Activated CD8-positive, alpha-beta memory T cell treated with anti-CD3 and anti-CD28 coated beads, Interleukin-2, amount 10 ng/mL, durations not matched to agents 7 days and 5 days (primary cell): Measurements from ENCODE around the gene CAPN13. TPM values are rescaled to one million over a fixed set of nuclear protein-coding genes. Genes with fewer than 3 reads are reported as not detected.
A peak's percentile ranks its signal among the peaks of the same experiment; 100 is the strongest.

Experiments used
- ATAC-seq: fragments of 150-1000 bp; cut with Tn5 transposase; one replicate; pipeline ENCODE4 v1.10.0; 2021; ENCODE audit warnings: moderate library complexity
- CTCF ChIA-PET: fragments of 350-600 bp; sonication (Branson Sonifier 250); formaldehyde crosslinking; loops from one replicate; lab custom pipeline; 2021; ENCODE audit warnings: antibody characterized with exemption; lab: Charles Lee
- DNase-seq: peaks from one replicate; pipeline ENCODE4 v3.0.0-alpha.2; 2020
- H3K27ac Mint-ChIP-seq: one replicate; pipeline ENCODE4 v1.8.0; 2021; ENCODE audit warnings: mild to moderate bottlenecking, mixed read lengths
- H3K27me3 Mint-ChIP-seq: one replicate; pipeline ENCODE4 v1.8.0; 2021; ENCODE audit warnings: mixed read lengths
- H3K36me3 Mint-ChIP-seq: one replicate; pipeline ENCODE4 v1.8.0; 2021; ENCODE audit warnings: mild to moderate bottlenecking, mixed read lengths
- H3K4me1 Mint-ChIP-seq: one replicate; pipeline ENCODE4 v1.8.0; 2021; ENCODE audit warnings: mixed read lengths
- H3K4me3 Mint-ChIP-seq: one replicate; pipeline ENCODE4 v1.8.0; 2021; ENCODE audit warnings: mild to moderate bottlenecking, moderate library complexity, mixed read lengths
- H3K9me3 Mint-ChIP-seq: one replicate; pipeline ENCODE4 v1.8.0; 2022; ENCODE audit warnings: low read depth, mixed read lengths
- total RNA-seq, 2 experiments: library from RNA; stranded (reverse); gene quantifications; one replicate each; pipeline ENCODE4 v1.2.3, GENCODE V29; 2021

The CAPN13 gene
- total RNA-seq, 2 experiments from 2014 or later = not detected

- H3K4me3 Mint-ChIP-seq = no peak overlapping the region
- ATAC-seq (no peak), DNase-seq (no peak)
- CTCF ChIA-PET = no interaction called here
- H3K27ac Mint-ChIP-seq = no peak overlapping the region
- no peaks in the 10 kb centered on the region for H3K9me3 Mint-ChIP-seq
- no peaks in the 10 kb centered on the region for H3K36me3 Mint-ChIP-seq
- H3K4me1 Mint-ChIP-seq = peaks cover 7% of the 10 kb centered on the region
- peaks cover 2% of the 10 kb centered on the region for H3K27me3 Mint-ChIP-seq
Measured at GRCh38 chr2:30801821-30802455, 5.3 kb downstream of the CAPN13 start.

- CTCF ChIA-PET = no interaction called here
- ATAC-seq (no peak), DNase-seq (no peak)
- no peaks in the 10 kb centered on the region for H3K9me3 Mint-ChIP-seq
- peaks cover 7% of the 10 kb centered on the region for H3K4me1 Mint-ChIP-seq
- no peak overlapping the region for H3K4me3 Mint-ChIP-seq
- no peak overlapping the region for H3K27ac Mint-ChIP-seq
- peaks cover 5% of the 10 kb centered on the region for H3K27me3 Mint-ChIP-seq
- H3K36me3 Mint-ChIP-seq = no peaks in the 10 kb centered on the region
Measured at GRCh38 chr2:30800159-30800558, 7.1 kb downstream of the CAPN13 start.

GRCh38 chr2:30799366-30799765 is 7.9 kb downstream of the CAPN13 start:
- H3K36me3 Mint-ChIP-seq = no peaks in the 10 kb centered on the region
- no peaks in the 10 kb centered on the region for H3K9me3 Mint-ChIP-seq
- DNase-seq (no peak), ATAC-seq (no peak)
- H3K4me1 Mint-ChIP-seq = peaks cover 7% of the 10 kb centered on the region
- CTCF ChIA-PET = no interaction called here
- H3K27me3 Mint-ChIP-seq = peaks cover 11% of the 10 kb centered on the region
- H3K27ac Mint-ChIP-seq = no peak overlapping the region
- H3K4me3 Mint-ChIP-seq = no peak overlapping the region

- Mint-ChIP-seq H3K36me3 (no peaks in the 10 kb centered on the region), H3K4me3 (no peak overlapping the region), H3K27ac (no peak overlapping the region), H3K9me3 (no peaks in the 10 kb centered on the region), H3K27me3 (peaks cover 20% of the 10 kb centered on the region), H3K4me1 (peaks cover 7% of the 10 kb centered on the region)
- ATAC-seq (no peak), DNase-seq (no peak)
- CTCF ChIA-PET = no interaction called here
Measured at GRCh38 chr2:30798536-30798991, 8.7 kb downstream of the CAPN13 start.

GRCh38 chr2:30797381-30798015 is 9.7 kb downstream of the CAPN13 start:
- H3K27ac Mint-ChIP-seq = no peak overlapping the region
- H3K27me3 Mint-ChIP-seq = peaks cover 27% of the 10 kb centered on the region

GRCh38 chr2:30796699-30797098 is 10.5 kb downstream of the CAPN13 start:
- no peaks in the 10 kb centered on the region for H3K9me3 Mint-ChIP-seq
- ATAC-seq (no peak), DNase-seq (no peak)
- no peak overlapping the region for H3K4me3 Mint-ChIP-seq
- CTCF ChIA-PET = interaction anchor here (1.5 kb wide), 1 partner anchor 86 kb away, joined by 3 read pairs; no protein-coding TSS in a partner anchor
- H3K27ac Mint-ChIP-seq = no peak overlapping the region
- H3K27me3 Mint-ChIP-seq = peaks cover 35% of the 10 kb centered on the region
- peaks cover 7% of the 10 kb centered on the region for H3K4me1 Mint-ChIP-seq
- no peaks in the 10 kb centered on the region for H3K36me3 Mint-ChIP-seq

More at GRCh38 chr2:30797381-30798015, 9.7 kb downstream of the CAPN13 start:
- no peak overlapping the region for H3K4me3 Mint-ChIP-seq
- no peak for DNase-seq
- peaks cover 7% of the 10 kb centered on the region for H3K4me1 Mint-ChIP-seq
- no peak for ATAC-seq
- CTCF ChIA-PET = interaction anchor here (1.5 kb wide), 1 partner anchor 86 kb away, joined by 3 read pairs; no protein-coding TSS in a partner anchor
- no peaks in the 10 kb centered on the region for H3K36me3 Mint-ChIP-seq
- H3K9me3 Mint-ChIP-seq = no peaks in the 10 kb centered on the region

GRCh38 chr2:30792521-30792920 is 14.7 kb downstream of the CAPN13 start:
- Mint-ChIP-seq H3K4me1 (no peaks in the 10 kb centered on the region), H3K36me3 (no peaks in the 10 kb centered on the region), H3K27ac (no peak overlapping the region), H3K27me3 (peaks cover 49% of the 10 kb centered on the region), H3K9me3 (no peaks in the 10 kb centered on the region), H3K4me3 (no peak overlapping the region)
- DNase-seq (no peak), ATAC-seq (no peak)
- CTCF ChIA-PET = no interaction called here

GRCh38 chr2:30790879-30791278 is 16.4 kb downstream of the CAPN13 start:
- no peak for ATAC-seq
- Mint-ChIP-seq H3K9me3 (no peaks in the 10 kb centered on the region), H3K4me3 (no peak overlapping the region), H3K27ac (no peak overlapping the region), H3K27me3 (peaks cover 55% of the 10 kb centered on the region), H3K4me1 (no peaks in the 10 kb centered on the region), H3K36me3 (no peaks in the 10 kb centered on the region)
- CTCF ChIA-PET = no interaction called here
- no peak for DNase-seq

GRCh38 chr2:30789670-30790210 is 17.5 kb downstream of the CAPN13 start:
- Mint-ChIP-seq H3K4me1 (no peaks in the 10 kb centered on the region), H3K27me3 (peaks cover 54% of the 10 kb centered on the region), H3K4me3 (no peak overlapping the region), H3K36me3 (no peaks in the 10 kb centered on the region), H3K9me3 (no peaks in the 10 kb centered on the region), H3K27ac (no peak overlapping the region)
- DNase-seq (no peak), ATAC-seq (no peak)
- CTCF ChIA-PET = no interaction called here

GRCh38 chr2:30786923-30787685 is 20.1 kb downstream of the CAPN13 start:
- H3K27ac Mint-ChIP-seq = no peak overlapping the region
- H3K27me3 Mint-ChIP-seq = peaks cover 32% of the 10 kb centered on the region
- ATAC-seq (no peak), DNase-seq (peak; percentile 21)
- H3K36me3 Mint-ChIP-seq = no peaks in the 10 kb centered on the region
- H3K9me3 Mint-ChIP-seq = no peaks in the 10 kb centered on the region
- CTCF ChIA-PET = no interaction called here
- no peak overlapping the region for H3K4me3 Mint-ChIP-seq
- H3K4me1 Mint-ChIP-seq = no peaks in the 10 kb centered on the region

GRCh38 chr2:30784682-30785081 is 22.6 kb downstream of the CAPN13 start:
- Mint-ChIP-seq H3K27me3 (peaks cover 20% of the 10 kb centered on the region), H3K4me3 (no peak overlapping the region), H3K9me3 (no peaks in the 10 kb centered on the region), H3K27ac (no peak overlapping the region), H3K36me3 (no peaks in the 10 kb centered on the region), H3K4me1 (no peaks in the 10 kb centered on the region)
- ATAC-seq (no peak), DNase-seq (peak; percentile 30)
- CTCF ChIA-PET = interaction anchor here (1.1 kb wide), 1 partner anchor 73 kb away, joined by 4 read pairs; no protein-coding TSS in a partner anchor

- Mint-ChIP-seq H3K27ac (no peak overlapping the region), H3K36me3 (no peaks in the 10 kb centered on the region), H3K4me3 (no peak overlapping the region), H3K27me3 (peaks cover 23% of the 10 kb centered on the region), H3K4me1 (no peaks in the 10 kb centered on the region), H3K9me3 (no peaks in the 10 kb centered on the region)
- peak; percentile 21 for DNase-seq
- CTCF ChIA-PET = no interaction called here
- no peak for ATAC-seq
Measured at GRCh38 chr2:30781961-30782533, 25.2 kb downstream of the CAPN13 start.

GRCh38 chr2:30781451-30781850 is 25.8 kb downstream of the CAPN13 start:
- H3K27ac Mint-ChIP-seq = no peak overlapping the region
- DNase-seq (no peak), ATAC-seq (no peak)
- CTCF ChIA-PET = no interaction called here
- no peaks in the 10 kb centered on the region for H3K4me1 Mint-ChIP-seq
- no peaks in the 10 kb centered on the region for H3K36me3 Mint-ChIP-seq
- H3K27me3 Mint-ChIP-seq = peaks cover 21% of the 10 kb centered on the region
- H3K4me3 Mint-ChIP-seq = no peak overlapping the region
- no peaks in the 10 kb centered on the region for H3K9me3 Mint-ChIP-seq
